IMR-90 (cell line): ENCODE measurements around the gene AP1S1. TPM values are rescaled to one million over a fixed set of nuclear protein-coding genes. Genes with fewer than 3 reads are reported as not detected.

Experiments
- ATAC-seq: fragments of 200-7000 bp; cut with Tn5 transposase; 2 replicates; pipeline ENCODE4 v1.9.1; 2020; ENCODE audit warnings: low read depth, mild to moderate bottlenecking, moderate library complexity
- BruUV-seq: library from RNA; stranded (reverse); fragments of 400-500 nt; replicated peaks from 2 replicates; lab custom pipeline; 2021; lab: Mats Ljungman, UMichigan
- CTCF ChIA-PET: fragments of 300-600 bp; formaldehyde crosslinking; extraction: SDS; loops from one replicate; lab custom pipeline; 2021; ENCODE audit warnings: antibody characterized with exemption; lab: Yijun Ruan, JAX
- POLR2A ChIA-PET: fragments of 300-600 bp; sonication (Branson Sonifier 250); formaldehyde crosslinking; loops from one replicate; lab custom pipeline; 2022; ENCODE audit warnings: antibody characterized with exemption; ENCODE audit not compliant: unreplicated experiment; lab: Charles Lee
- DNase-seq: peaks from one replicate; pipeline ENCODE4 v3.0.0; 2013
- H2AFZ ChIP-seq: replicated peaks from 2 replicates; pipeline ENCODE3; 2013; ENCODE audit warnings: low read length, mild to moderate bottlenecking; ENCODE audit not compliant: poor library complexity
- H2AK5ac ChIP-seq: 2 replicates; pipeline ENCODE4 v1.6.1; 2013; ENCODE audit warnings: low read depth, low read length, inconsistent platforms
- H2AK9ac ChIP-seq: replicated peaks from 2 replicates; pipeline ENCODE3; 2013; ENCODE audit warnings: mild to moderate bottlenecking, low read depth, low read length, moderate library complexity; ENCODE audit not compliant: poor library complexity
- H2BK120ac ChIP-seq: 2 replicates; pipeline ENCODE4 v1.6.1; 2013; ENCODE audit warnings: low read depth, low read length, inconsistent platforms
- H2BK15ac ChIP-seq: 3 replicates; pipeline ENCODE4 v1.6.1; 2013; ENCODE audit warnings: low read depth, low read length, inconsistent platforms
- H2BK20ac ChIP-seq: 2 replicates; pipeline ENCODE4 v1.6.1; 2013; ENCODE audit warnings: low read depth, mild to moderate bottlenecking, inconsistent platforms, low read length, moderate library complexity
- H2BK5ac ChIP-seq: 2 replicates; pipeline ENCODE4 v1.6.1; 2013; ENCODE audit warnings: mild to moderate bottlenecking, low read depth, low read length, inconsistent platforms; ENCODE audit not compliant: poor library complexity, severe bottlenecking
- H3K14ac ChIP-seq: replicated peaks from 2 replicates; pipeline ENCODE4 v1.6.1; 2013; ENCODE audit warnings: low read depth, low read length, inconsistent platforms
- H3K18ac ChIP-seq: 2 replicates; pipeline ENCODE4 v1.6.1; 2013; ENCODE audit warnings: low read depth, low read length, control low read depth
- H3K23ac ChIP-seq: 2 replicates; pipeline ENCODE4 v1.6.1; 2013; ENCODE audit warnings: low read depth, low read length, inconsistent platforms
- H3K27ac ChIP-seq: 2 replicates; pipeline ENCODE4 v1.5.1; 2013; ENCODE audit warnings: mild to moderate bottlenecking, control low read depth, low read length; ENCODE audit not compliant: insufficient read depth
- H3K27me3 ChIP-seq: 2 replicates; pipeline ENCODE4 v1.6.1; 2013; ENCODE audit warnings: low read length; ENCODE audit not compliant: control insufficient read depth, insufficient read depth
- H3K36me3 ChIP-seq: 2 replicates; pipeline ENCODE4 v1.6.1; 2013; ENCODE audit warnings: low read length, mixed read lengths; ENCODE audit not compliant: control insufficient read depth, insufficient read depth
- H3K4ac ChIP-seq: 2 replicates; pipeline ENCODE4 v1.6.1; 2013; ENCODE audit warnings: low read depth, low read length, inconsistent platforms
- H3K4me1 ChIP-seq: 2 replicates; pipeline ENCODE4 v1.6.1; 2013; ENCODE audit warnings: low read length, mixed read lengths; ENCODE audit not compliant: control insufficient read depth, insufficient read depth
- H3K4me2 ChIP-seq: 2 replicates; pipeline ENCODE4 v1.6.1; 2013; ENCODE audit warnings: low read depth, mild to moderate bottlenecking, control low read depth, low read length, moderate library complexity
- H3K4me3 ChIP-seq: 2 replicates; pipeline ENCODE4 v1.5.1; 2013; ENCODE audit warnings: low read depth, mild to moderate bottlenecking, control low read depth, low read length, moderate library complexity; ENCODE audit not compliant: insufficient read depth
- H3K56ac ChIP-seq: 2 replicates; pipeline ENCODE4 v1.6.1; 2013; ENCODE audit warnings: low read length, inconsistent platforms; ENCODE audit not compliant: insufficient read depth; ENCODE audit errors: extremely low read depth
- H3K79me1 ChIP-seq, 2 experiments: 2 replicates each; pipeline ENCODE4 v1.6.1; 2013; ENCODE audit warnings: low read length in 2 of 2, inconsistent platforms in 1 of 2, low read depth in 1 of 2
- H3K9ac ChIP-seq: 2 replicates; pipeline ENCODE4 v1.6.1; 2013; ENCODE audit warnings: low read depth, low read length, control low read depth
- H3K9me1 ChIP-seq: 2 replicates; pipeline ENCODE4 v1.6.1; 2013; ENCODE audit warnings: low read length, inconsistent platforms; ENCODE audit not compliant: insufficient read depth
- H3K9me3 ChIP-seq: 2 replicates; pipeline ENCODE4 v1.6.1; 2013; ENCODE audit warnings: low read length; ENCODE audit not compliant: control insufficient read depth, insufficient read depth
- H4K20me1 ChIP-seq: 2 replicates; pipeline ENCODE4 v1.6.1; 2013; ENCODE audit warnings: low read length, inconsistent platforms; ENCODE audit not compliant: insufficient read depth
- H4K5ac ChIP-seq: 2 replicates; pipeline ENCODE4 v1.6.1; 2013; ENCODE audit warnings: mild to moderate bottlenecking, low read depth, low read length, control low read depth
- H4K8ac ChIP-seq, 2 experiments: 2 replicates each; pipeline ENCODE4 v1.6.1; 2013; ENCODE audit warnings: low read depth in 2 of 2, low read length in 2 of 2, control low read depth in 1 of 2, inconsistent platforms in 1 of 2
- H4K91ac ChIP-seq: 2 replicates; pipeline ENCODE4 v1.6.1; 2013; ENCODE audit warnings: low read depth, low read length, inconsistent platforms; ENCODE audit not compliant: insufficient read depth
- CEBPB ChIP-seq: IDR thresholded peaks from 2 replicates; pipeline ENCODE4 v1.6.1; 2012; ENCODE audit warnings: low read depth, low read length, improper control_type of control experiment
- FOS ChIP-seq: fragments of 150-350 bp; IDR thresholded peaks from 2 replicates; pipeline ENCODE4 v1.6.1; 2016; ENCODE audit warnings: low read depth, low read length
- MXI1 ChIP-seq: IDR thresholded peaks from 2 replicates; pipeline ENCODE4 v1.6.1; 2012; ENCODE audit warnings: low read depth, mild to moderate bottlenecking, low read length, moderate library complexity, borderline replicate concordance
- NFE2L2 ChIP-seq: fragments of 150-350 bp; IDR thresholded peaks from 2 replicates; pipeline ENCODE4 v1.6.1; 2016; ENCODE audit warnings: low read depth, mild to moderate bottlenecking, low read length
- USF2 ChIP-seq: fragments of 150-350 bp; IDR thresholded peaks from 2 replicates; pipeline ENCODE4 v1.6.1; 2017; ENCODE audit warnings: mild to moderate bottlenecking, antibody characterized with exemption, low read length, low read depth
- WGBS, 2 experiments: methylation state at CpG; one replicate each; pipeline versions ENCODE4 v1.1.5 to v1.1.7; 2013; ENCODE audit warnings: missing lambda C conversion rate in 2 of 2; ENCODE audit not compliant: insufficient read length in 1 of 2; ENCODE audit errors: extremely low coverage in 2 of 2; 5-methylcytosine and 5-hydroxymethylcytosine counted together
- dilution Hi-C: fragments of 300-500 bp; cut with HindIII; formaldehyde crosslinking; loops from one replicate; pipeline ENCODE4 v1.14.3; 2018; ENCODE audit warnings: low sequenced_read_pairs; ENCODE audit not compliant: unreplicated experiment
- in situ Hi-C: fragments of 300-500 bp; cut with MboI; formaldehyde crosslinking; loops from 3 replicates; pipeline ENCODE4 v1.14.3; 2019; ENCODE audit warnings: low sequenced_read_pairs, inconsistent platforms, mixed read lengths
- intact Hi-C: fragments of 100-400 bp; cut with micrococcal nuclease; formaldehyde crosslinking; loops from 2 replicates; pipeline ENCODE4 v1.10.0; 2022
- polyA plus RNA-seq, 3 experiments: library from polyadenylated mRNA; depleted of rRNA; stranded (reverse); fragments of >200 nt; gene quantifications; 2 replicates each; pipeline ENCODE4 v1.2.3, GENCODE V29; 2012; ENCODE audit warnings: low replicate concordance in 1 of 3
- total RNA-seq: library from RNA; depleted of rRNA; stranded (reverse); fragments of >200 nt; gene quantifications from 2 replicates; pipeline ENCODE4 v1.2.3, GENCODE V29; 2012

AP1S1 gene
- total and polyA plus RNA-seq, 2 of the 4 experiments (the other 2 are of a cell fraction), result 187 to 295 TPM

- intact Hi-C loops (no loop called here), dilution Hi-C loops (no loop called here), in situ Hi-C loops (loop anchor here (25.0 kb wide), 1 partner anchor 671 kb away; the partner anchor contains the start of genes MEPCE, PPP1R35 and ZCWPW1)
- Histone ChIP-seq H2AFZ (no peak overlapping the region), H4K8ac (peak overlapping the region in 1 of 2 experiments; percentile 29; a peak in 1 of 4 replicates), H4K20me1 (no peaks in the 10 kb centered on the region), H3K4me2 (no peak overlapping the region), H2BK15ac (peak overlapping the region; percentile 54; the same call in 1 of the 3 replicates), H2AK5ac (peak overlapping the region; percentile 72), H2BK5ac (no peak overlapping the region), H3K4me3 (no peak overlapping the region), H3K56ac (no peak overlapping the region), H3K4me1 (peaks cover 5% of the 10 kb centered on the region), H3K14ac (peak overlapping the region; percentile 65; the same call in 1 of the 2 replicates), H3K36me3 (no peaks in the 10 kb centered on the region), H2BK120ac (peak overlapping the region; percentile 26; the same call in 1 of the 2 replicates), H3K27me3 (no peaks in the 10 kb centered on the region), H4K91ac (peak overlapping the region; percentile 75; the same call in 1 of the 2 replicates), H2BK20ac (0 out of 2 replicates have a peak overlapping the region, but pooled peaks have one; percentile 76), H3K18ac (no peak overlapping the region), H3K23ac (no peak overlapping the region), H2AK9ac (peak overlapping the region; percentile 90), H3K9ac (no peak overlapping the region), H3K4ac (no peak overlapping the region; the same call in 1 of the 2 replicates), H3K79me1 (peaks cover 3 to 11% of the 10 kb centered on the region in 2 experiments; a peak in 1 of 4 replicates), H3K9me1 (peaks cover 12% of the 10 kb centered on the region; the same call in 1 of the 2 replicates), H3K27ac (no peak overlapping the region), H3K9me3 (no peaks in the 10 kb centered on the region), H4K5ac (no peak overlapping the region)
- ATAC-seq, result no peak
- no CpG with 5 or more reads among the region's 16 CpGs for WGBS, 2 experiments
- ChIA-PET CTCF (no interaction called here), POLR2A (no interaction called here)
- no peak for DNase-seq
- BruUV-seq, result no TSS peak
- no peak for TF ChIP-seq CEBPB
- no peak for TF ChIP-seq MXI1
- TF ChIP-seq NFE2L2, result no peak
- no peak for TF ChIP-seq USF2
- TF ChIP-seq FOS, result no peak
Observed at GRCh38 chr7:101108330-101108857, 45.9 kb upstream of the AP1S1 start.
